IMR-90 (cell line): ENCODE data around the gene NOS1AP. TPM values are rescaled to one million over a fixed set of nuclear protein-coding genes. Genes with fewer than 3 reads are reported as not detected.

Source experiments
- ATAC-seq: fragments of 200-7000 bp; cut with Tn5 transposase; 2 replicates; pipeline ENCODE4 v1.9.1; 2020; ENCODE audit warnings: low read depth, mild to moderate bottlenecking, moderate library complexity
- BruUV-seq: library from RNA; stranded (reverse); fragments of 400-500 nt; replicated peaks from 2 replicates; lab custom pipeline; 2021; lab: Mats Ljungman, UMichigan
- CTCF ChIA-PET: fragments of 300-600 bp; formaldehyde crosslinking; extraction: SDS; loops from one replicate; lab custom pipeline; 2021; ENCODE audit warnings: antibody characterized with exemption; lab: Yijun Ruan, JAX
- POLR2A ChIA-PET: fragments of 300-600 bp; sonication (Branson Sonifier 250); formaldehyde crosslinking; loops from one replicate; lab custom pipeline; 2022; ENCODE audit warnings: antibody characterized with exemption; ENCODE audit not compliant: unreplicated experiment; lab: Charles Lee
- DNase-seq: peaks from one replicate; pipeline ENCODE4 v3.0.0; 2013
- H2AFZ ChIP-seq: replicated peaks from 2 replicates; pipeline ENCODE3; 2013; ENCODE audit warnings: low read length, mild to moderate bottlenecking; ENCODE audit not compliant: poor library complexity
- H2AK5ac ChIP-seq: 2 replicates; pipeline ENCODE4 v1.6.1; 2013; ENCODE audit warnings: low read depth, low read length, inconsistent platforms
- H2AK9ac ChIP-seq: replicated peaks from 2 replicates; pipeline ENCODE3; 2013; ENCODE audit warnings: mild to moderate bottlenecking, low read depth, low read length, moderate library complexity; ENCODE audit not compliant: poor library complexity
- H2BK120ac ChIP-seq: 2 replicates; pipeline ENCODE4 v1.6.1; 2013; ENCODE audit warnings: low read depth, low read length, inconsistent platforms
- H2BK15ac ChIP-seq: 3 replicates; pipeline ENCODE4 v1.6.1; 2013; ENCODE audit warnings: low read depth, low read length, inconsistent platforms
- H2BK20ac ChIP-seq: 2 replicates; pipeline ENCODE4 v1.6.1; 2013; ENCODE audit warnings: low read depth, mild to moderate bottlenecking, inconsistent platforms, low read length, moderate library complexity
- H2BK5ac ChIP-seq: 2 replicates; pipeline ENCODE4 v1.6.1; 2013; ENCODE audit warnings: mild to moderate bottlenecking, low read depth, low read length, inconsistent platforms; ENCODE audit not compliant: poor library complexity, severe bottlenecking
- H3K14ac ChIP-seq: replicated peaks from 2 replicates; pipeline ENCODE4 v1.6.1; 2013; ENCODE audit warnings: low read depth, low read length, inconsistent platforms
- H3K18ac ChIP-seq: 2 replicates; pipeline ENCODE4 v1.6.1; 2013; ENCODE audit warnings: low read depth, low read length, control low read depth
- H3K23ac ChIP-seq: 2 replicates; pipeline ENCODE4 v1.6.1; 2013; ENCODE audit warnings: low read depth, low read length, inconsistent platforms
- H3K27ac ChIP-seq: 2 replicates; pipeline ENCODE4 v1.5.1; 2013; ENCODE audit warnings: mild to moderate bottlenecking, control low read depth, low read length; ENCODE audit not compliant: insufficient read depth
- H3K27me3 ChIP-seq: 2 replicates; pipeline ENCODE4 v1.6.1; 2013; ENCODE audit warnings: low read length; ENCODE audit not compliant: control insufficient read depth, insufficient read depth
- H3K36me3 ChIP-seq: 2 replicates; pipeline ENCODE4 v1.6.1; 2013; ENCODE audit warnings: low read length, mixed read lengths; ENCODE audit not compliant: control insufficient read depth, insufficient read depth
- H3K4ac ChIP-seq: 2 replicates; pipeline ENCODE4 v1.6.1; 2013; ENCODE audit warnings: low read depth, low read length, inconsistent platforms
- H3K4me1 ChIP-seq: 2 replicates; pipeline ENCODE4 v1.6.1; 2013; ENCODE audit warnings: low read length, mixed read lengths; ENCODE audit not compliant: control insufficient read depth, insufficient read depth
- H3K4me2 ChIP-seq: 2 replicates; pipeline ENCODE4 v1.6.1; 2013; ENCODE audit warnings: low read depth, mild to moderate bottlenecking, control low read depth, low read length, moderate library complexity
- H3K4me3 ChIP-seq: 2 replicates; pipeline ENCODE4 v1.5.1; 2013; ENCODE audit warnings: low read depth, mild to moderate bottlenecking, control low read depth, low read length, moderate library complexity; ENCODE audit not compliant: insufficient read depth
- H3K56ac ChIP-seq: 2 replicates; pipeline ENCODE4 v1.6.1; 2013; ENCODE audit warnings: low read length, inconsistent platforms; ENCODE audit not compliant: insufficient read depth; ENCODE audit errors: extremely low read depth
- H3K79me1 ChIP-seq, 2 experiments: 2 replicates each; pipeline ENCODE4 v1.6.1; 2013; ENCODE audit warnings: low read length in 2 of 2, inconsistent platforms in 1 of 2, low read depth in 1 of 2
- H3K9ac ChIP-seq: 2 replicates; pipeline ENCODE4 v1.6.1; 2013; ENCODE audit warnings: low read depth, low read length, control low read depth
- H3K9me1 ChIP-seq: 2 replicates; pipeline ENCODE4 v1.6.1; 2013; ENCODE audit warnings: low read length, inconsistent platforms; ENCODE audit not compliant: insufficient read depth
- H3K9me3 ChIP-seq: 2 replicates; pipeline ENCODE4 v1.6.1; 2013; ENCODE audit warnings: low read length; ENCODE audit not compliant: control insufficient read depth, insufficient read depth
- H4K20me1 ChIP-seq: 2 replicates; pipeline ENCODE4 v1.6.1; 2013; ENCODE audit warnings: low read length, inconsistent platforms; ENCODE audit not compliant: insufficient read depth
- H4K5ac ChIP-seq: 2 replicates; pipeline ENCODE4 v1.6.1; 2013; ENCODE audit warnings: mild to moderate bottlenecking, low read depth, low read length, control low read depth
- H4K8ac ChIP-seq, 2 experiments: 2 replicates each; pipeline ENCODE4 v1.6.1; 2013; ENCODE audit warnings: low read depth in 2 of 2, low read length in 2 of 2, control low read depth in 1 of 2, inconsistent platforms in 1 of 2
- H4K91ac ChIP-seq: 2 replicates; pipeline ENCODE4 v1.6.1; 2013; ENCODE audit warnings: low read depth, low read length, inconsistent platforms; ENCODE audit not compliant: insufficient read depth
- BHLHE40 ChIP-seq: fragments of 150-350 bp; IDR thresholded peaks from 2 replicates; pipeline ENCODE4 v1.6.1; 2016; ENCODE audit warnings: mild to moderate bottlenecking, low read depth, low read length
- CHD1 ChIP-seq: IDR thresholded peaks from 2 replicates; pipeline ENCODE4 v1.6.1; 2012; ENCODE audit warnings: low read depth, low read length, improper control_type of control experiment
- FOS ChIP-seq: fragments of 150-350 bp; IDR thresholded peaks from 2 replicates; pipeline ENCODE4 v1.6.1; 2016; ENCODE audit warnings: low read depth, low read length
- MXI1 ChIP-seq: IDR thresholded peaks from 2 replicates; pipeline ENCODE4 v1.6.1; 2012; ENCODE audit warnings: low read depth, mild to moderate bottlenecking, low read length, moderate library complexity, borderline replicate concordance
- WGBS, 2 experiments: methylation state at CpG; one replicate each; pipeline versions ENCODE4 v1.1.5 to v1.1.7; 2013; ENCODE audit warnings: missing lambda C conversion rate in 2 of 2; ENCODE audit not compliant: insufficient read length in 1 of 2; ENCODE audit errors: extremely low coverage in 2 of 2; 5-methylcytosine and 5-hydroxymethylcytosine counted together
- dilution Hi-C: fragments of 300-500 bp; cut with HindIII; formaldehyde crosslinking; loops from one replicate; pipeline ENCODE4 v1.14.3; 2018; ENCODE audit warnings: low sequenced_read_pairs; ENCODE audit not compliant: unreplicated experiment
- in situ Hi-C: fragments of 300-500 bp; cut with MboI; formaldehyde crosslinking; loops from 3 replicates; pipeline ENCODE4 v1.14.3; 2019; ENCODE audit warnings: low sequenced_read_pairs, inconsistent platforms, mixed read lengths
- intact Hi-C: fragments of 100-400 bp; cut with micrococcal nuclease; formaldehyde crosslinking; loops from 2 replicates; pipeline ENCODE4 v1.10.0; 2022
- polyA plus RNA-seq, 3 experiments: library from polyadenylated mRNA; depleted of rRNA; stranded (reverse); fragments of >200 nt; gene quantifications; 2 replicates each; pipeline ENCODE4 v1.2.3, GENCODE V29; 2012; ENCODE audit warnings: low replicate concordance in 1 of 3
- total RNA-seq: library from RNA; depleted of rRNA; stranded (reverse); fragments of >200 nt; gene quantifications from 2 replicates; pipeline ENCODE4 v1.2.3, GENCODE V29; 2012

NOS1AP gene
- total and polyA plus RNA-seq, 2 of the 4 experiments (the other 2 are of a cell fraction): 0.18 to 0.19 TPM

DNA sequence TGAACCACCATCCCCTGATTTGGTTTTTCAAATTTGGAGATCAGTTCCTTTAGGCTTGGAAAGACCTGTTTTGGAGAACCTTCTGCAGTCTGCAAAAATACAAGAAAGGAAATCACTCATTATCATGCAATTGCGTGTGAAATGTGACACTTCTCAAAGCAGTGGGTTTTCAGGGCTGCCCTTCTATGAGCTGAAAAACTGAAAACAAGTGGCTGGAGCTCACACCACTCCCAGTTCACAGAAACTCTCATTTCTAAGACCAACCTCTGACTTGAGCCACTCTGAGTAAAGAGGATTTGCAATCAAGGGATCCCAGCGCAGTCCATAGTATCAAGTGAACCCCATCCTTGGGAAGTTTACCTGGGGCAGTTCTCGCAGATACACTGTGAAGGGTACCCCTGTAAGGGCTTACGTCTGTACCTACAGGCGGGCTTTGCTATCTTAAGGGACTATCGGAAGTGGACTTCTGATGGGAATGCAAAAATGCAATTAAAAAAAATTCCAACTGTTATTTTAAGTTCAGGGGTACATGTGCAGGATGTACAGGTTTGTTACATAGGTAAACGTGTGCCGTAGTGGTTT is 329.6 kb downstream of the NOS1AP start:
- BruUV-seq: no TSS peak
- no peak overlapping the region for H2AK5ac ChIP-seq
- H3K9me1 ChIP-seq: no peaks in the 10 kb centered on the region
- no peak overlapping the region for H2BK120ac ChIP-seq
- no peak overlapping the region for H2BK20ac ChIP-seq
- DNase-seq (no peak), ATAC-seq (no peak)
- H3K18ac ChIP-seq: no peak overlapping the region
- TF ChIP-seq FOS (no peak), MXI1 (no peak), CHD1 (no peak), BHLHE40 (no peak)
- no peaks in the 10 kb centered on the region for H3K36me3 ChIP-seq
- ChIA-PET CTCF (no interaction called here), POLR2A (no interaction called here)
- no peak overlapping the region for H4K5ac ChIP-seq
- dilution Hi-C loops: no loop called here
- no peak overlapping the region for H3K9ac ChIP-seq
- no peak overlapping the region for H3K27ac ChIP-seq
- H3K4me2 ChIP-seq: no peak overlapping the region
- H3K4me3 ChIP-seq: no peak overlapping the region
- H4K8ac ChIP-seq: no peak overlapping the region
- no peak overlapping the region for H3K14ac ChIP-seq
- WGBS, 2 experiments: 60% methylated on average over 1 of the region's 8 CpGs; no CpG with 5 or more reads in 1 of the 2 experiments
- H2AK9ac ChIP-seq: no peak overlapping the region
- no peaks in the 10 kb centered on the region for H3K79me1 ChIP-seq
- H3K56ac ChIP-seq: no peak overlapping the region
- H3K27me3 ChIP-seq: peaks cover 37% of the 10 kb centered on the region
- H4K20me1 ChIP-seq: no peaks in the 10 kb centered on the region
- no peak overlapping the region for H3K23ac ChIP-seq
- H2BK5ac ChIP-seq: no peak overlapping the region
- H3K9me3 ChIP-seq: no peaks in the 10 kb centered on the region
- no peaks in the 10 kb centered on the region for H3K4me1 ChIP-seq
- in situ Hi-C loops: loop anchor here (25.0 kb wide), 1 partner anchor 612 kb away; no protein-coding TSS in a partner anchor
- no peak overlapping the region for H4K91ac ChIP-seq
- intact Hi-C loops: loop anchor here (10.0 kb wide), 1 partner anchor 604 kb away; no protein-coding TSS in a partner anchor
- H2AFZ ChIP-seq: no peak overlapping the region
- no peak overlapping the region for H3K4ac ChIP-seq
- H2BK15ac ChIP-seq: no peak overlapping the region
